HG02884 (cell line): ENCODE results near the gene CERS5.

Source experiments
- ATAC-seq: cut with Tn5 transposase; IDR thresholded peaks from one replicate; pipeline ENCODE4 v1.9.1; 2021; ENCODE audit warnings: mild to moderate bottlenecking, moderate library complexity; ENCODE audit not compliant: unreplicated experiment

The CERS5 gene

DNA sequence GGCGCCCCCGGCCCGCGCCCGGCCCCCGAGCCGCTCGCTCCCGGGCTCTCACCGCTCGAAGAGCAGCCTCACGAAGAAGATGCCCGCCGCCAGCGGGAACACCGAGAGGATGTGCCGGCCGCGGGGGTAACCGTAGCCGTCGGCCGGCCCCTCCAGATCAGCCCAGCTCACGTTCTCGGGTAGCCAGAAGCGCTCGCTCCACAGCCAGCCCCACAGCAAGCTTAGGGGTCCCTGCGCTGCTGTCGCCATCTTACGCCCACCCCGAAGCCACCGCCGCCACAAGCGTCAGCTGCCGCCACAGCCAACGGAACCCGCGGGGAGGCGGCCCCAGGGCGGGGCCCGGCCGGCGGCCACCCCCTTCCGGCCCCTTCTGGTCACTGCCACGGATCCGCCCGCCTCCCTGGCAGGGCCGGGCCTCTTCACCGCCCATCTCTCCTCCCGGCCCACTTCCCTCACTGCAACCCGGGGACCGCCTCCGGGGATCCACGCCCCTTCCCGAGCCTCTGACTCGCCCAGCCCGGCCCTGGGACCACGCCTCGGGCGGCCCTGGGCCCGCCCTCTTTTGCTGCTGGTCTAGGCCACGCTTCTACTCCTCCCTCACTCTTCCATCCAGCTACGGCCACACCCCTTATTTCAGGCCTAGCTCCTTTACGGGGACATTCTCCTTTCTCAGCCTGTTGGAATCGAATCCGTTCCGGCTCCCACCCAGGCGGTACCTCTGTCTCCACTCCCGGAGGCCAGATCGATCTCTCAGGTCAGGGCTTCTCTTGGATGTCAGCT, at the start of gene CERS5:
TSS of gene CERS5 (minus strand) at position 321 of the 780 bp plus-strand sequence. CDS start at position 249, 72 bp downstream.
- ATAC-seq, result peak; percentile 92

DNA sequence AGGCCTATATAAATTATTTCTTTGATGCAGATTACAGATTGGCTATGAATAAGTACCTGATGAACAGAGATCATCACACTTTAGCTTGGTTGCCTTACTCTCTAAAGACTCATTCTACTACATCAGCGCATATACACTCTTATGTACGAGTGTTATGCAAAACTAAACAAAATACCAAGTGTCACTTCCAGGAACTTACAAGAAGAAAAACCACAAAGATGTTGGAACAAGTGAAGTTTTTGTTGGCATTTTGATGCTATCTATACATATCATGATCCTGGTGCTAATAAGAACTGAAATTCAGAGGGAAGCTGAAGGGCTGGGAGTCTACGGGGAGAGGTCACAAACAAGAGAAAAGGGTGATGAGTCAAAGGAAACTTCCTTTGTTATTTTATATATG, 47.9 kb upstream of the CERS5 start:
- ATAC-seq, result no peak

DNA sequence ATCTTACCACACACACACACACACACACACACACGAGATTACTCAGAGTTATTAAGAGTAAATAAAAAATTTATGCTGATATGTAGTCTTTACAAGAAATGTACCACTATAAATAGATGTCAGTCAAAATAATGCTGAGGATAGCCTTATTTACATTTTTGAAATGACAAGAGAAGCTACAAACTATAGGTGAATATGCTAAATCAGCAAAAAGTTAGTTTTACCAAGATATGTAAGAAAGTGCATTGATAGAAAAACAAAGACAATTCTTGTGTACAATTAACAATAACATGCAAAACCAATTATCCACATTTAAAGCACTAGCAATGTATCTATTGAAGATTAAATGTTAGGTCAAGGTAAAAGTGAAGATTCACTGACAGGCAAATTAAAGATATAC, 46.8 kb upstream of the CERS5 start:
- no peak for ATAC-seq

DNA sequence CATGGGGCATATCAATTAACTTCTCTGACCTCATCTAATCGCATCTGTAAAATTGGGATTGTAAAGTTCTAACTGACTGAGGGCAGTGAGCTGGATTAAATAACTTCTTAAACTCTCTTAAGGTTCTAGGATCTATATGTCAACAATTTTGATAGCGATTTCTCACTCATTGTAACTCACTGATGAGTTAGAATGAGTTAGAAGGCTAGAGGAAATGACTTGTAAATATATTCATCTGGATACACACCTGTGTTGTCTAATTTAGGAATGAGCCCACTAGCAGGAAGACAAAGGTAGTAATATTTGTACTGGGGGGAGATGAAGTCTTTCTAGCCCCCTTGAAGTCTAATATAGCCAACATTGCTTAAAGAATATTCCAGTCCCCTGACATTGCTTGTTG, 46.3 kb upstream of the CERS5 start:
- no peak for ATAC-seq

DNA sequence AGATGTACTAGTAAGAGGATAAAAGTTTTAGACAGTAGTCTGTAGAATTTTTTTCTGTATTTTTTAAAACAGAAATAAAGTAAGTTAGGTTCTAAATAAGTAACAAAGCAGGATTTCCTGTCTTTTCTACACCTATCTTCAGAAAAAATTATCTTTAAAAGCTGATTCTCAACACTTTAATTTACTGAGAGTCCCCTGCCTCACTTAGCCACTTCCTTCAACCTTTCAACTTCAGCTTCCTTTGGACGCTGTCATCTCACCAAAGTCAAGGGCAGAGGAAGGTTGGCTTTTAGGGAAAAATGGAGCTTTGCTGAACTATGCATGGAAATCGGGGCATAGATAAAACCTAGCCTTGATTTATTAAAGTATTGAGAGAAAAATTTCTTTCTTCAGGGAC, 44.9 kb upstream of the CERS5 start:
- no peak for ATAC-seq

GRCh38 chr12:50211392-50212070, 44.4 kb upstream of the CERS5 start:
- ATAC-seq, result no peak

DNA sequence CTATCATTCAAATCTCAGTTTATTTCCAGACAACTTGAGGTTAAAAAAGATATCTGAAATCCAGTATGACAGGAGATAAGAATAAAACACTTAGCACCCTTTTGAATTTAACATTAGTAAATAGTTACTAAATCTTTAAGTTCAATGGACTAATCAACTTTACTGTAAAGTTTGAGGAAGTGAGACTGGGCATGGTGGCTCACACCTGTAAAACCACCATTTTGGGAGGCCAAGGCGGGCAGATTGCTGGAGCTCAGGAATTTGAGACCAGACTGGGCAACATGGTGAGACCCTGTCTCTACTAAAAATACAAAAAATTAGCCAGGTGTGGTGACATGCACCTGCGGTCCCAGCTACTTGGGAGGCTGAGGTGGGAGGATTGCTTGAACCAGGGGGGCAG, 40.3 kb upstream of the CERS5 start:
- no peak for ATAC-seq

- no peak for ATAC-seq
Observed at GRCh38 chr12:50205648-50206047, 38.5 kb upstream of the CERS5 start.

- ATAC-seq, result no peak
Observed at GRCh38 chr12:50203691-50204090, 36.5 kb upstream of the CERS5 start.

DNA sequence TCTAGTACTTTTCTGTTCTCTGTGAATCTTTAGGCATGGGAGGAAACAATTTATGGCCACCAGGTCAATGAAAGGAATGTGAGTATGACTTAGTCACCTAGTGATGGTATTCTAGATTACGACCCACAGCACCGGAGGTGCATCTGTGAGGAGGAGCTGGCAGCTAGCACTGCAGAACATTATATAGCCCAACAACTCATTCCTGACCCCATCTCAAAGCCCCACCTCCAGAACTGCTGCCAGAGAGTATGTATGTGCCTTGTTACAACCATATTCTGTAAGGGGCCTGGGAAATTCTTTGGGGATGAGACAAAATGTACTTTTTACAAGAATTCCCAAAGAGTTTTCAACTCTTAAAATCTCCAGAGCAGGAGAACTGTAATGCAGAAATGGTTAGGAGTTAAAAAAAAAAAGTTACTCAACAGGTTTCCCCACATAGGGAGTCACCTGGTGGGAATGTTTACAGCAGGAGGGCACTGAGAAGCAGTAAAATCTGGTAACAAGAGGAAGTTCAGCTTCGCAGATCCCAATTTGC, 34.9 kb upstream of the CERS5 start:
- ATAC-seq, result no peak

DNA sequence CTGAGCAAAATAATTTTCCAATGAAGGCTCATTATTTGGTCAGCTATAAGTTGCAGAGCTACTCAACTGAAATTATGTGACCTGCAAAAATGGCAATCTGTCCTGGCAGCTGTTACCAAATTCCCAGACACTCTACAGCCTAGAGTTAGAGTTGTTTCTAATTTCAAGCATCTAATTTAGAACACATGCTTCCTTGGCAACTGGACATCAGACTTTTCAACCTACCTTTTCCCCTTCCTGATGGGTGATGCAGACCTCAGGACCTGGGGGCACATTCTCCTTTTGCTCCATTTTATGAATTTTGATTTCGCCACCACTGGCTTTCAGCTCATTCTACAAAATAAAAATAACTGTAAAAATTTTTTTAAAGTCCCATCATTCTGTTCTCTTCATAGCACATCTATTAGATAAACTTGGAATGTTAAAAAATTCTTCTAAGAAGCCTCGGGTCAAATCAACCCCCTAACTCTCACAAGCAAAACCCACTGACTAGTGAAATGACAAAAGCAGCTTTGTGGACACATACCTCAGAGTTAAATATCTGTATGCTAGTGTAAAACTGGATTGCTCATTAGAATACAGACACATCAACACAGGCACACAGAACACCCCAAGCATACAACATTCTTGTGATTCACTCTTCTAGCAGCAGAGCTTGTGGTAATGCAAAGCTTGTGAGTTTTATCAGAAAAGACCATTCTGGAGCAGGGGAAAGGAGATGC, 33.5 kb upstream of the CERS5 start:
- no peak for ATAC-seq

- ATAC-seq, result no peak
Observed at GRCh38 chr12:50198829-50199228, 31.7 kb upstream of the CERS5 start.

DNA sequence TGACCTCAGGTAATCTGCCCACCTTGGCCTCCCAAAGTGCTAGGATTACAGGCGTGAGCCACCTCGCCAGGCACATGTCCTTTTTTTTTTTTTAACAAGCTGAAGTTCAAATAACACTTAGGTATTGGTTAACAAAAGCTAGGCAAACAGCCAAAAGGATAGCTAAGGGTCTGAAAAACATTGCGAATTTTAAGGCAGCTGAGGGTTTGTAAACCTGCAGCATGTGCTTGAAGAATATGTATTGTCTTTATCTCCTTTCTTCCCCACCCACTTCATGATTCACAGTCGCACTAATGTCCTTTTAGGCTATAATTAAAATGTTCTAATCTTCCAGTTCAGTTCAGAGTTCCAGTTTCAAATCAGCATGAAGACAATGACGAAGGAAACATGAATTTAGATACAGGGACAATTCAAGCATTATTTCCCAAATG, 30.1 kb upstream of the CERS5 start:
- no peak for ATAC-seq

DNA sequence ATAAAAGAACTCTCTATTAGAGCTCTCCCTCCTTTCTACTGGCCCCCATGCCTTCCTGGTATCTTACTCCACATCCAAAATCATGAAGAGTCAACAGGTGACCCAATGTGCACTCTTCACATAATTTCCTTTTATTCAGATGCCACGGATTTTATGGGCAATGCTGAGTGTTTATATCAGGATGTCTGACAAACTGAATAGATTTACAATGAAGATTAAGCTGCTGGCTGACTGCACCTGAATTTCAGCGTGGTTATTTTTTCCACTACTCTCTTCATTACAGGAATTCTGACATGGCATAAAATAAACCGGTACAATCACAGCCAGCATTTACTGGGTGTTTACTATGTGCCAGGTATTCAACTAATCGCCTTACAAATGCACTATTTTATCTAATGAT, 29.4 kb upstream of the CERS5 start:
- no peak for ATAC-seq

DNA sequence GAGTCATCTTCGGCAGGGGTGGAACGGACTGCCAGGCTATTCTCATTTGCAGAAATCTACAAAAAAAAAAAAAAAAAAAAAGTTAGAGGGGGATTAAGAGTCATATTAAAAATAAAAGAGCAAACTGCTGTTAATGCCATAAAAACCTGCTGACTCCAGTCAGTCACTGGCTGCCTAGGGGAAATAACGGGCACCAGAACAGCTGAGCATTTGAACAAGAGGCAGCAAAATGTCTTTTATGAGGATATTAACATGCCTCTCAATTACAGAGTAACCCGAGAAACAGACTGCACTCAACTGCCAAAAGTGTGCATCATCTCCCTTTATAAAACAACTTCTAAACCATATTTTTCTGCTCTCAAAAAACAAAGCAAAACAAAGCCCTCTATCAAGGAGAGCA, 28.7 kb upstream of the CERS5 start:
- ATAC-seq, result no peak

- no peak for ATAC-seq
Observed at GRCh38 chr12:50192908-50193307, 25.7 kb upstream of the CERS5 start.

GRCh38 chr12:50192236-50192635, 25.1 kb upstream of the CERS5 start:
- ATAC-seq, result no peak

- ATAC-seq, result no peak
Observed at GRCh38 chr12:50190859-50191258, 23.7 kb upstream of the CERS5 start.

GRCh38 chr12:50188875-50189575, 21.9 kb upstream of the CERS5 start:
- ATAC-seq, result no peak

- ATAC-seq, result no peak
Observed at GRCh38 chr12:50188241-50188781, 21.1 kb upstream of the CERS5 start.
